H9 (cell line): Measurements from ENCODE around the gene WDR5B. TPM values are rescaled to one million over a fixed set of nuclear protein-coding genes. Genes with fewer than 3 reads are reported as not detected.
A peak's percentile ranks its signal among the peaks of the same experiment; 100 is the strongest.

Source experiments
- DNase-seq: peaks from one replicate; pipeline ENCODE4 v3.0.0-alpha.2; 2017
- H2AFZ ChIP-seq: one replicate; pipeline ENCODE4 v1.6.1; 2013; ENCODE audit warnings: mild to moderate bottlenecking, low read length, control low read depth, moderate library complexity
- H2AK5ac ChIP-seq: 2 replicates; pipeline ENCODE4 v1.6.1; 2013; ENCODE audit warnings: low read length, control low read depth, mixed read lengths; ENCODE audit not compliant: insufficient read length
- H2BK120ac ChIP-seq: one replicate; pipeline ENCODE4 v1.6.1; 2013; ENCODE audit warnings: low read depth, mild to moderate bottlenecking, low read length, control low read depth, inconsistent platforms; ENCODE audit not compliant: poor library complexity, severe bottlenecking
- H2BK12ac ChIP-seq: 2 replicates; pipeline ENCODE4 v1.6.1; 2013; ENCODE audit warnings: low read length, control low read depth, mixed read lengths, low read depth; ENCODE audit not compliant: insufficient read length
- H2BK15ac ChIP-seq: 2 replicates; pipeline ENCODE4 v1.6.1; 2013; ENCODE audit warnings: low read depth, low read length, control low read depth
- H2BK20ac ChIP-seq: one replicate; pipeline ENCODE4 v1.6.1; 2013; ENCODE audit warnings: low read depth, mild to moderate bottlenecking, low read length, control low read depth, inconsistent platforms; ENCODE audit not compliant: poor library complexity, severe bottlenecking
- H2BK5ac ChIP-seq: 2 replicates; pipeline ENCODE4 v1.6.1; 2013; ENCODE audit warnings: low read length, control low read depth, mixed read lengths; ENCODE audit not compliant: insufficient read length
- H3K14ac ChIP-seq: 2 replicates; pipeline ENCODE4 v1.6.1; 2013; ENCODE audit warnings: low read length, control low read depth; ENCODE audit not compliant: insufficient read depth
- H3K18ac ChIP-seq: 2 replicates; pipeline ENCODE4 v1.6.1; 2013; ENCODE audit warnings: low read depth, mild to moderate bottlenecking, mixed read lengths, low read length, control low read depth; ENCODE audit not compliant: insufficient read length
- H3K23ac ChIP-seq: 2 replicates; pipeline ENCODE4 v1.6.1; 2013; ENCODE audit warnings: low read length, control low read depth, mixed read lengths, low read depth; ENCODE audit not compliant: insufficient read length
- H3K23me2 ChIP-seq: 2 replicates; pipeline ENCODE4 v1.6.1; 2013; ENCODE audit warnings: low read depth, mild to moderate bottlenecking, mixed read lengths, low read length, control low read depth; ENCODE audit not compliant: insufficient read length, poor library complexity, severe bottlenecking
- H3K27ac ChIP-seq: 2 replicates; pipeline ENCODE4 v1.5.1; 2013; ENCODE audit warnings: low read length, control low read depth, mixed read lengths, low read depth; ENCODE audit not compliant: insufficient read length
- H3K27me3 ChIP-seq: 2 replicates; pipeline ENCODE4 v1.6.1; 2013; ENCODE audit warnings: low read length, control low read depth, inconsistent platforms; ENCODE audit not compliant: insufficient read depth
- H3K4ac ChIP-seq: 2 replicates; pipeline ENCODE4 v1.6.1; 2013; ENCODE audit warnings: low read depth, mild to moderate bottlenecking, control low read depth, inconsistent platforms, low read length, moderate library complexity
- H3K4me1 ChIP-seq: 2 replicates; pipeline ENCODE4 v1.6.1; 2013; ENCODE audit warnings: low read length, control low read depth, inconsistent platforms; ENCODE audit not compliant: insufficient read depth
- H3K4me2 ChIP-seq: 2 replicates; pipeline ENCODE4 v1.6.1; 2013; ENCODE audit warnings: low read length, control low read depth, mixed read lengths; ENCODE audit not compliant: insufficient read length, insufficient read depth
- H3K56ac ChIP-seq: 2 replicates; pipeline ENCODE4 v1.6.1; 2013; ENCODE audit warnings: low read depth, mild to moderate bottlenecking, mixed read lengths, low read length, control low read depth; ENCODE audit not compliant: insufficient read length
- H3K79me1 ChIP-seq: 2 replicates; pipeline ENCODE4 v1.6.1; 2013; ENCODE audit warnings: low read depth, mild to moderate bottlenecking, moderate library complexity, low read length, control low read depth, inconsistent platforms; ENCODE audit not compliant: insufficient read depth, poor library complexity, severe bottlenecking
- H3K79me2 ChIP-seq: 2 replicates; pipeline ENCODE4 v1.6.1; 2013; ENCODE audit warnings: low read length, control low read depth, inconsistent platforms; ENCODE audit not compliant: insufficient read depth
- H3K9ac ChIP-seq: 2 replicates; pipeline ENCODE4 v1.6.1; 2013; ENCODE audit warnings: low read length, control low read depth, mixed read lengths; ENCODE audit not compliant: insufficient read length; ENCODE audit errors: extremely low read depth
- H3K9me3 ChIP-seq: one replicate; pipeline ENCODE4 v1.6.1; 2013; ENCODE audit warnings: low read depth, low read length, inconsistent platforms; ENCODE audit not compliant: control insufficient read depth
- H3T11ph ChIP-seq: one replicate; pipeline ENCODE4 v1.6.1; 2013; ENCODE audit warnings: mild to moderate bottlenecking, low read length, control low read depth, inconsistent platforms
- H4K20me1 ChIP-seq: one replicate; pipeline ENCODE4 v1.6.1; 2013; ENCODE audit not compliant: control insufficient read depth, insufficient read length, insufficient read depth
- H4K5ac ChIP-seq: 2 replicates; pipeline ENCODE4 v1.6.1; 2013; ENCODE audit warnings: low read depth, mild to moderate bottlenecking, mixed read lengths, low read length, control low read depth; ENCODE audit not compliant: insufficient read length
- H4K8ac ChIP-seq: replicated peaks from 2 replicates; pipeline ENCODE4 v1.6.1; 2013; ENCODE audit warnings: low read length, control low read depth, mixed read lengths, low read depth; ENCODE audit not compliant: insufficient read length
- H4K91ac ChIP-seq: 2 replicates; pipeline ENCODE4 v1.6.1; 2013; ENCODE audit warnings: low read depth, mild to moderate bottlenecking, moderate library complexity, mixed read lengths, low read length, control low read depth; ENCODE audit not compliant: insufficient read length
- H3K27ac Mint-ChIP-seq, 3 experiments: 2 replicates in 2 of 3; 3 replicates in 1 of 3; pipeline ENCODE4 v1.8.0; 2020 to 2021; ENCODE audit warnings: mixed read lengths in 3 of 3, mild to moderate bottlenecking in 1 of 3, moderate library complexity in 1 of 3
- H3K27me3 Mint-ChIP-seq: 2 replicates; pipeline ENCODE4 v1.8.0; 2021; ENCODE audit warnings: low read depth, mild to moderate bottlenecking, moderate library complexity, mixed read lengths
- H3K36me3 Mint-ChIP-seq, 3 experiments: 2 replicates in 2 of 3; 3 replicates in 1 of 3; pipeline ENCODE4 v1.8.0; 2020 to 2021; ENCODE audit warnings: low read depth in 3 of 3, mixed read lengths in 3 of 3; ENCODE audit not compliant: insufficient read depth in 1 of 3
- H3K4me1 Mint-ChIP-seq, 2 experiments: 2 replicates each; pipeline ENCODE4 v1.8.0; 2020; ENCODE audit warnings: mixed read lengths in 2 of 2
- H3K4me3 Mint-ChIP-seq, 2 experiments: 2 replicates in 1 of 2; 3 replicates in 1 of 2; pipeline ENCODE4 v1.8.0; 2020 to 2021; ENCODE audit warnings: mild to moderate bottlenecking in 2 of 2, mixed read lengths in 2 of 2, moderate library complexity in 1 of 2
- H3K9me3 Mint-ChIP-seq, 2 experiments: 2 replicates in 1 of 2; 3 replicates in 1 of 2; pipeline ENCODE4 v1.8.0; 2020; ENCODE audit warnings: mild to moderate bottlenecking in 2 of 2, mixed read lengths in 2 of 2, moderate library complexity in 1 of 2
- CTCF ChIP-seq: fragments of 200-600 bp; sonication (generic); conservative IDR thresholded peaks from 3 replicates; pipeline ENCODE4 v1.8.0; 2021; ENCODE audit warnings: antibody characterized with exemption, mild to moderate bottlenecking
- whole genome bisulfite sequencing: extraction: QIAGEN DNeasy Blood & Tissue Kit; methylation state at CpG from one replicate; pipeline ENCODE4 v1.1.7; 2013; ENCODE audit warnings: missing lambda C conversion rate, low lambda C conversion rate, mixed read lengths; ENCODE audit not compliant: insufficient read length; ENCODE audit errors: extremely low coverage; 5-methylcytosine and 5-hydroxymethylcytosine counted together
- long read RNA-seq: library from polyadenylated mRNA; unstranded; transcript quantifications from one replicate; pipeline ENCODE4 v2.0.0, GENCODE V29; 2020
- total RNA-seq: library from RNA; stranded (reverse); gene quantifications from 2 replicates; pipeline ENCODE4 v1.2.1, GENCODE V29; 2021

Gene WDR5B
- 3.2 and 3.7 TPM in 2 replicates for total RNA-seq
- long read RNA-seq, transcript WDR5B-201 (1 exons, 3,720 nt): major isoform, 32 of 33 reads
- long read RNA-seq, partial matches to known transcripts: 0 of 33 reads
- long read RNA-seq, other reads (novel, unspliced or antisense): 1 of 33 reads

GRCh38 chr3:122415762-122416654 is at the start of gene WDR5B:
Gene WDR5B (minus strand): TSS chr3:122416062. CDS start chr3:122415528, 534 bp downstream.
- Histone ChIP-seq H2BK12ac (no peak within 1 kb of the TSS), H3K4me2 (peak within 1 kb of the TSS; percentile 92), H3T11ph (no peak within 1 kb of the TSS), H3K79me1 (no peaks in the 10 kb centered on the region), H4K8ac (no peak within 1 kb of the TSS), H3K79me2 (no peaks in the 10 kb centered on the region), H3K27ac (peak within 1 kb of the TSS; percentile 4), H3K9ac (peak within 1 kb of the TSS; percentile 84), H3K18ac (peak within 1 kb of the TSS; percentile 29), H3K23ac (no peak within 1 kb of the TSS), H3K23me2 (peaks cover 8% of the 10 kb centered on the region), H2BK15ac (no peak within 1 kb of the TSS), H3K4ac (no peak within 1 kb of the TSS), H4K20me1 (no peaks in the 10 kb centered on the region), H3K56ac (no peak within 1 kb of the TSS), H2BK20ac (no peak within 1 kb of the TSS), H2AK5ac (no peak within 1 kb of the TSS), H3K27me3 (no peaks in the 10 kb centered on the region), H3K9me3 (no peaks in the 10 kb centered on the region), H2BK5ac (no peak within 1 kb of the TSS), H3K14ac (no peak within 1 kb of the TSS), H2BK120ac (no peak within 1 kb of the TSS), H3K4me1 (no peaks in the 10 kb centered on the region), H2AFZ (no peak within 1 kb of the TSS), H4K91ac (no peak within 1 kb of the TSS), H4K5ac (peak within 1 kb of the TSS; percentile 8)
- H3K27ac Mint-ChIP-seq: peak within 1 kb of the TSS; percentile 97 to 99 (median 99)
- no CpG with 5 or more reads among the region's 48 CpGs for WGBS
- H3K4me3 Mint-ChIP-seq: peak within 1 kb of the TSS; percentile 96 to 98
- DNase-seq: peak; percentile 97
- TF ChIP-seq CTCF: no peak
- H3K27me3 Mint-ChIP-seq: no peaks in the 10 kb centered on the region; the same call in 1 of the 2 replicates
- H3K9me3 Mint-ChIP-seq: no peaks in the 10 kb centered on the region; a peak in 1 of 5 replicates
- peaks cover 0 to 4% (median 3%) of the 10 kb centered on the region in 3 experiments; a peak in 4 of 7 replicates for H3K36me3 Mint-ChIP-seq
- H3K4me1 Mint-ChIP-seq: peaks cover 16 to 18% of the 10 kb centered on the region in 2 experiments
